Glutamatergic neuron (in vitro differentiated cells): ENCODE measurements around the gene SREK1IP1. TPM values are rescaled to one million over a fixed set of nuclear protein-coding genes. Genes with fewer than 3 reads are reported as not detected.

ENCODE experiments used
- DNase-seq: peaks from one replicate; pipeline ENCODE4 v3.0.0; 2022
- H3K27ac Mint-ChIP-seq: one replicate; pipeline ENCODE4 v1.8.0; 2020; ENCODE audit warnings: mild to moderate bottlenecking, mixed read lengths, inconsistent platforms; ENCODE audit not compliant: unreplicated experiment
- H3K27me3 Mint-ChIP-seq: one replicate; pipeline ENCODE4 v1.8.0; 2020; ENCODE audit warnings: mild to moderate bottlenecking, moderate library complexity, mixed read lengths, inconsistent platforms; ENCODE audit not compliant: unreplicated experiment
- H3K36me3 Mint-ChIP-seq: one replicate; pipeline ENCODE4 v1.8.0; 2020; ENCODE audit warnings: mild to moderate bottlenecking, mixed read lengths, inconsistent platforms; ENCODE audit not compliant: unreplicated experiment
- H3K4me1 Mint-ChIP-seq: one replicate; pipeline ENCODE4 v1.8.0; 2020; ENCODE audit warnings: mild to moderate bottlenecking, low read depth, mixed read lengths, inconsistent platforms; ENCODE audit not compliant: unreplicated experiment
- H3K4me3 Mint-ChIP-seq: one replicate; pipeline ENCODE4 v1.8.0; 2020; ENCODE audit warnings: mild to moderate bottlenecking, mixed read lengths, inconsistent platforms; ENCODE audit not compliant: unreplicated experiment
- H3K9me3 Mint-ChIP-seq: one replicate; pipeline ENCODE4 v1.8.0; 2020; ENCODE audit warnings: mild to moderate bottlenecking, moderate library complexity, mixed read lengths, inconsistent platforms; ENCODE audit not compliant: unreplicated experiment
- total RNA-seq: library from RNA; stranded (reverse); fragmentation: NEBNext Ultra II Directional; extraction: Animal tissue kit (Norgen Biotek cat#: 25700); gene quantifications from one replicate; pipeline ENCODE4 v1.2.1, GENCODE V29; 2021; ENCODE audit not compliant: unreplicated experiment
- TF ChIP-seq, protein P1 (sequence below): fragments of 200-600 bp; sonication (generic); IDR thresholded peaks from one replicate; pipeline ENCODE4 v1.5.0; 2021; ENCODE audit not compliant: partially characterized antibody, unreplicated experiment

The SREK1IP1 gene
- total RNA-seq, 1 donor from 2014 or later: 18.2 TPM

GRCh38 chr5:64680289-64680688 is 88.2 kb downstream of the SREK1IP1 start:
- H3K4me3 Mint-ChIP-seq: no peak overlapping the region
- H3K9me3 Mint-ChIP-seq: no peaks in the 10 kb centered on the region
- no peaks in the 10 kb centered on the region for H3K36me3 Mint-ChIP-seq
- no peak for DNase-seq
- no peaks in the 10 kb centered on the region for H3K4me1 Mint-ChIP-seq
- no peak overlapping the region for H3K27ac Mint-ChIP-seq
- TF ChIP-seq, protein P1, sequence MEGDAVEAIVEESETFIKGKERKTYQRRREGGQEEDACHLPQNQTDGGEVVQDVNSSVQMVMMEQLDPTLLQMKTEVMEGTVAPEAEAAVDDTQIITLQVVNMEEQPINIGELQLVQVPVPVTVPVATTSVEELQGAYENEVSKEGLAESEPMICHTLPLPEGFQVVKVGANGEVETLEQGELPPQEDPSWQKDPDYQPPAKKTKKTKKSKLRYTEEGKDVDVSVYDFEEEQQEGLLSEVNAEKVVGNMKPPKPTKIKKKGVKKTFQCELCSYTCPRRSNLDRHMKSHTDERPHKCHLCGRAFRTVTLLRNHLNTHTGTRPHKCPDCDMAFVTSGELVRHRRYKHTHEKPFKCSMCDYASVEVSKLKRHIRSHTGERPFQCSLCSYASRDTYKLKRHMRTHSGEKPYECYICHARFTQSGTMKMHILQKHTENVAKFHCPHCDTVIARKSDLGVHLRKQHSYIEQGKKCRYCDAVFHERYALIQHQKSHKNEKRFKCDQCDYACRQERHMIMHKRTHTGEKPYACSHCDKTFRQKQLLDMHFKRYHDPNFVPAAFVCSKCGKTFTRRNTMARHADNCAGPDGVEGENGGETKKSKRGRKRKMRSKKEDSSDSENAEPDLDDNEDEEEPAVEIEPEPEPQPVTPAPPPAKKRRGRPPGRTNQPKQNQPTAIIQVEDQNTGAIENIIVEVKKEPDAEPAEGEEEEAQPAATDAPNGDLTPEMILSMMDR: no peak
- H3K27me3 Mint-ChIP-seq: no peaks in the 10 kb centered on the region

- H3K36me3 Mint-ChIP-seq: no peaks in the 10 kb centered on the region
- H3K9me3 Mint-ChIP-seq: no peaks in the 10 kb centered on the region
- no peak for DNase-seq
- TF ChIP-seq, protein P1: no peak
- H3K4me1 Mint-ChIP-seq: no peaks in the 10 kb centered on the region
- no peak overlapping the region for H3K27ac Mint-ChIP-seq
- H3K4me3 Mint-ChIP-seq: no peak overlapping the region
- H3K27me3 Mint-ChIP-seq: no peaks in the 10 kb centered on the region
These were observed 90.1 kb downstream of the SREK1IP1 start for GRCh38 chr5:64678374-64678773.

DNA sequence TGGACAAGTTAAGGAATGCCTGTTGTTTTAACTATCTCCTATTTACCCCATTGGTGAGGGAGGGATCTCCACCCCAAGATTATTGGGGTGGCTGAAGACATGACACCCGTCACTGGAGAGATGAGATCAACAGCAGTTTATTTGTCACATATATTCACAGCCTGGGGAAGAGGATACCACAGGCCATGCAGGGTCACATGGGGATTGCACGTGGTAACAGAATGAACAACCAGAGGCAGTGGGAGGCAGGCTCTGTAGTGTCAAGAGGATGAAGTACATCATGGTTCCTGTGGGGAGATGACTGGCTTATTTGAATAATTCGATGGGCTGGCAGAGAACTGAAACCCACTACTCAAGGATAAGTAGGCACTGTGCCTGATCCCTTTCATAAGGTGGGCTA is 96.8 kb downstream of the SREK1IP1 start:
- DNase-seq: no peak
- Mint-ChIP-seq H3K4me1 (no peaks in the 10 kb centered on the region), H3K9me3 (no peaks in the 10 kb centered on the region), H3K27ac (no peak overlapping the region), H3K27me3 (no peaks in the 10 kb centered on the region), H3K36me3 (no peaks in the 10 kb centered on the region), H3K4me3 (no peak overlapping the region)
- TF ChIP-seq, protein P1: no peak

- H3K4me3 Mint-ChIP-seq: no peak overlapping the region
- no peaks in the 10 kb centered on the region for H3K27me3 Mint-ChIP-seq
- H3K4me1 Mint-ChIP-seq: no peaks in the 10 kb centered on the region
These were observed 98.2 kb downstream of the SREK1IP1 start for GRCh38 chr5:64670277-64670676.

More at GRCh38 chr5:64670277-64670676, 98.2 kb downstream of the SREK1IP1 start:
- Mint-ChIP-seq H3K9me3 (no peaks in the 10 kb centered on the region), H3K36me3 (no peaks in the 10 kb centered on the region), H3K27ac (no peak overlapping the region)
- TF ChIP-seq, protein P1: no peak
- no peak for DNase-seq

Other genes starting within 250 kb of the SREK1IP1 start
- not detected for gene SHISAL2B, start 78.2 kb downstream of the SREK1IP1 start, total RNA-seq
- 23.3 TPM for gene CWC27, start 239 bp upstream of the SREK1IP1 start, total RNA-seq